Activated CD8-positive, alpha-beta memory T cell treated with anti-CD3 and anti-CD28 coated beads, Interleukin-2, amount 50 U/mL, for 4 hours (primary cell): ENCODE data around the gene BCAP31.
"Not testable (repeated sequence)": the region's sequence is repeated elsewhere in the genome, so short reads cannot be mapped to it uniquely, and the experiment has no call there.

ENCODE experiments used
- DNase-seq: peaks from one replicate; pipeline ENCODE4 v3.0.0-alpha.2; 2020

Gene BCAP31

DNA sequence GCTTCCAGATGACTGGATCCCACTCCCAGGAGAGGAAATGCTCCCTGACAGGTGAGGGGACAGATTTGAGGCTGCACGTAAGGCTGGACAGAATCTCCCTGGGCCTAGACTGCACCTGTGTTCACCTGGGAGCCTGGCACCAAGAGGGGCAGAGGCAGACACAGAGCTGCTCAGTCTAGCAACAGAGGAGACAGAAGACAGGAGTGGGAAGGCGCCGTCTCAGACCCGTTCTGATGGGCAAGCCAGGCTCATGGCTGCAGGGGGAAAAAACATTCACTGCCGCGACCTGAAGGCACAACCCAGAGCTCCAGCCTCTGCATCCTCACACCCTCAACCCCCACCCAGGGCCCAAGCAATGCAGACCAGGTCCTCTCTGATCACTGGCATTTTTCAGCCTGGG is 16.8 kb downstream of the BCAP31 start:
- no peak for DNase-seq

GRCh38 chrX:153706799-153707198 is 17.4 kb downstream of the BCAP31 start:
- DNase-seq, result no peak

DNA sequence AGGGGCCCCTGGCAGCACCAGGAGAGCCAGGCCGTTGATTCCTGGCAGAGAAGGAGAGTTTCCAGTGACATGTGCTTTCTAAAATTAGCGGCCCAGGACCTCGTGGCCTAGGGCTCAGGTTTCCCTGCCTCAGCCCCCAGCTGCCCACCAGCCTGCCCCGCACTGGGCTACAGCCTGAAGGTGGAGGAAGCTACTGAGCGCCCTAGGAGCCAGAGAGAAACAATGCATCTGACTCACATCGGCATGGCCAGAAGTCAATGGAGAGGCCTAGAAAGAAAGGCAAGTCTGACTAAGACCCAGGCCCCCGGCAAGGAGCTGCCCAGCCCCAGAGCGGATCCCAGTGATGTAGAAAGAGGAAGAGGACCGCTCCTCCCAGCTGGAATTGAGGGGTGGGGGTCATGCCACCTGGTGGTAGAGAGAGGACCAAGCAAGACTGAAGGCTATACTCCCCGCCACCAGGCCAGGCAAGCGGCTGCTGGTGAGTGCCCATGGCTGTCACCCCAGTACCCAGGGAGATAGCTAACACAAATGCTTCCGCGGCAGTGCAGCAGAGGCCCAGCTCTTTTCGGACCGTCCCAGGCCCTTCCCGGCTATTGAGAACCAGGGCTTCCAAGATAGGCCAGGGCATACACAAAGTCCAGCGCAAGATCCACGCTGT is 18.7 kb downstream of the BCAP31 start:
- DNase-seq, result not testable (repeated sequence)

DNA sequence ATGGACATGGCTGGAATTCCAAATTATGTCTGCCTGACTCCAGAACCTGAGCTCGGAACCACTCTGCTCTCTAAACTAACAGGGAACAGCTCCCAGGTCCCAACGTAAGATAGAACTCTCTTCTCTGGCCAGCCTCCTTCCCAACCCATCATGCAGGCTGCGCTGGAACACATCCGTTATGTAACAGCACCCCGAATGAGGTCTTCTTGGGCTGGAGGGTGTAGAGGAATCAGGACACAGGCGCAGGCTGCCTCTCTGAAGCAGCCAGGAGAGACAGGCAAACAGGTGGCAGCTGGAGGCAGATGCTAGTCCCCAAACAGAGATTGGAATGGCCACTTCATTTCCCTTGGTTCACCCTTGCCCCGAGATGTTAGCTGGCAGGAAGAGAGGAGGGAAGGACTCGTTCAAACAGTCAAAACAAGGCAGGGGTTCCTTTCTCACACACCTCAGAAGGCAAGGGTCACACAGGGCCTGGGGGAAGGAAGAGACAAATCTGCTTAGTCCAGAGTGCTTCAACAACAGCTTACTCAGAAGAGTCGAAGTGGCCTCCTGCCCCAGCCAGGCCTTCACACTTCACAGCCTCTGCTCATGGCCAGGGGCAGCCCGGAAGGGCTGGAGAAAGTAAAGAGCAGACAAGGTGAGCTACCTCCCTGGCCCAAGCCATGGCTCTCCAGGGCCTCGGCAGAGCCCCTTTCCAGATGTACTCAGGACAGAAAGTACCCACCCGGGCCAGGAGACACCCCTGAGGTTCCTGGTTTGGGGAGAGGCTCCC is 19.4 kb downstream of the BCAP31 start:
- DNase-seq, result not testable (repeated sequence)

GRCh38 chrX:153704021-153704526 is 20.1 kb downstream of the BCAP31 start:
- DNase-seq, result no peak

DNA sequence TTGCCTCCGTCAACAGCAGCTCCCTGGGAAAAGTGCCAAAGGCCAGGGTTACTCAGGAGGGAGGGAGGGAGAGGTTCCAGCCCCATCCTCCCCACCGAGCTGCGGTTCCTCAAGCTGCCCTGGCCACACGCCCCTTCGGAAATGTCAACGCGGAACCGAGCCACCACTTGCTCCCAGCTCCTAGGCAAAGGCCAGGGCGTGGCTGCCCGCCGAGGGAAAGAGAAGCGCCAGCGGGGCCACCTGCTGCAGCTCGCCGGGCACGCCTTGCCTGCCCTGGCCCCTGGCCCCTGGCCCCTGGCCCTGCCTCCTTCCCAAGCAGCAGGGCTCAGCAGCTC is 21.2 kb downstream of the BCAP31 start:
- no peak for DNase-seq

DNA sequence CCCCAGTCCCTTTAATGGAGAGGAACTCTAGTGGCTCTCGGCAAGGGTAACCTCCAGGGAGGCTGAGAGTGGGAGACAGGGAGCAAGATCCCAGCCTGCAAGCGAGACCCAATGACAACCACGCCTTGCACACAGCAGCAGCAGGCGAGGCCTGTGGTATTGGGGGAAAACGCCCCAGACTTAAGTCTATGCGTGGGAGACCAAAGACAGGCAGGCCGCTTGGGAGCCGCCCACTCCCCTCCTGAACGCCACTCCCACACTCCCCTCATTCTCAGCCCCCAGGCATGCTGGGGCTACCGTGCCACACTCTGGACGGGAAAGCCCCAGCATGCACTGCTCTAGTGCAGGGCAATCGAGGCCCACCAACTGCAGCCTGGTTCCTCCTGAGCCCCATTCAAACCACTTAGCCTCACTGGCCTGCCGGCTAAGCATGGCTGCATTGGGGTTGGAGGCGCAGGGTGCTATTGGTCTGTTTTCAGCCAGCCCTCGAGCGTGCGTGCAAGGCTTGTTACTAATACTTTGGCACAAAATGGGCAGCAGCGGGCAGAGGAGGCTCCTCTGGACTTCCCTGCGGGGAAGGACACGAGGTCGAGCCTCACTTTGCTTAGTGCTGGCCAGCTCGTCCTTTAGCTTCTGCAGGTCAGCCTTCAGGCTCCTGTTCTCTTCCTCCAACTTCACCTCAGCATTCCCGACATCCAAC is 21.7 kb downstream of the BCAP31 start:
- no peak for DNase-seq

DNA sequence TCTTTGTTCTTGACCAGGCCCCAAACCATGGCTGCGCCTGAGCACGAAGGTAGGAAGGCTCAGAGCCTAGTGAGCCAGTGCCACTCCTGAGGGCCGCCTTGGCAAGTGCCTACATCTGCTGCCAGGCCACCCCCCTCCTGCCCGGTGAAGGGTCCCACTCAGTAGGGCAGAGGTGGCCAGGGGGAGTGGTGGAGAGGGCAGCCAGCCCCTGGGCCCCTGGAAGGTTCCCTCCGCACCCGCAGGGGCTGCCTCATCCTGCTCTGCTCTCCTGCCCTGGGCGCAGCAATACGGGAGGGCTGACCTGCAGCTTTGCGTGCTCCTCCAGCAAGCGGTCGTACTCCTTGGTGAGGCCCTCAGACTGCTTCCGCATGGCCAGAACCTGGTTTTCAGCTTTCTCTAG is 22.5 kb downstream of the BCAP31 start:
- DNase-seq, result no peak

- DNase-seq, result no peak
Measured at GRCh38 chrX:153700967-153701366, 23.2 kb downstream of the BCAP31 start.

DNA sequence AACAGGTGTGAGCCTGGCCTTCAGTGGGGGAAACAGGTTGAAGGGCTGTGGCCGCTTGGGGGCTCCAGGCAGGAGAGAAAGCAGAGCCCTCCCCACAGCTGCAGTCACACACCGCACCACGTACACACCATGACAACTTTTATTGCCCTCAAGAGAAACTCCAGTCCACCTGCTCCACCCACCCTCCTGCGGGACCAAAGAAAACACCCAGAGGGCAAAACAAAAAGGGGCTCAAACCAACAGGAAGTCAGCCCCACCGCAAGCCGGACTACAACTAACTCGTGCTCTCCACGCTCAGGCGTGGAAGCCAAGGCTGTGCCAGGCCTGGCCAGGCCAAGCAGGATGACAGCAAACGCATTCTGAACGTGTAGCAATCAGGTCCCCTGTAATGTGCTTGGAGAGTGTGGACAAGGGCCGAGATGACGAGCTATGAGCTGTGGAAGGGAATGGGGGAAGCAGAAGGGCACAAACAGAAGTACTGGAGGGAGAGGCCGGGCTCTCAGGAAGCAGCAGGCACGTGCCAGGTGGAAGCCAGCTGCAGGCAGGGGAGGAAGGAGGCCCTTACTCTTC is 23.7 kb downstream of the BCAP31 start:
- no peak for DNase-seq

DNA sequence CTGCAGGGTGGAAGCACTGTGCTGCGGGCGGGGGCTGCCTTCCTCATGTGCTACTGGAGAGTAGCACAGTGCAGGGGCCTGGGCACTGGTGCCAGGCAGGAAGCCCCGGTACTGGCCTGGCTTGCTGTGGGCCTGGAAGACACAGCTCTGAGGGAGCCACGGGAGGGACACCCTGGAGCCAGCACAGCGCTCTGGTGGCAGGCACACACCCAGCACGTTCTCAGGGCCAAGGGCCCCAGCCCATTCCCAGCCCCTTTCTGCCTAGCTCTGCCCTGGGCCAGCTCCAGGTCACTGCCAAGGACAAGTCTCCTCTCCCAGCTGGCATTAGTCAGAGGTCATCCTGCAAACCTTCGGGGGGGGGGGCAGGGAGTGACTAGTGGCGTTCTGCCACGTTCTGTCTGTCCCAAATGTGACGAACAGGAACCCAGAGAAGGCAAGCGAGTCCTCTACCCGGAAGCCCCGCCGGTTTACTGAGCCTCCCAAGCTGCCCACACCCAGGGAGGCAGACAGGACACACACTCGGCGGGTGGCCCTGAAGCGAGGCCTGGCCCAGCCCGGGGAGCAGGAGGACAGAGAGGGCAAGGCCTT is 24.3 kb downstream of the BCAP31 start:
- DNase-seq, result not testable (repeated sequence)

GRCh38 chrX:153699210-153699783 is 24.9 kb downstream of the BCAP31 start:
- not testable (repeated sequence) for DNase-seq

DNA sequence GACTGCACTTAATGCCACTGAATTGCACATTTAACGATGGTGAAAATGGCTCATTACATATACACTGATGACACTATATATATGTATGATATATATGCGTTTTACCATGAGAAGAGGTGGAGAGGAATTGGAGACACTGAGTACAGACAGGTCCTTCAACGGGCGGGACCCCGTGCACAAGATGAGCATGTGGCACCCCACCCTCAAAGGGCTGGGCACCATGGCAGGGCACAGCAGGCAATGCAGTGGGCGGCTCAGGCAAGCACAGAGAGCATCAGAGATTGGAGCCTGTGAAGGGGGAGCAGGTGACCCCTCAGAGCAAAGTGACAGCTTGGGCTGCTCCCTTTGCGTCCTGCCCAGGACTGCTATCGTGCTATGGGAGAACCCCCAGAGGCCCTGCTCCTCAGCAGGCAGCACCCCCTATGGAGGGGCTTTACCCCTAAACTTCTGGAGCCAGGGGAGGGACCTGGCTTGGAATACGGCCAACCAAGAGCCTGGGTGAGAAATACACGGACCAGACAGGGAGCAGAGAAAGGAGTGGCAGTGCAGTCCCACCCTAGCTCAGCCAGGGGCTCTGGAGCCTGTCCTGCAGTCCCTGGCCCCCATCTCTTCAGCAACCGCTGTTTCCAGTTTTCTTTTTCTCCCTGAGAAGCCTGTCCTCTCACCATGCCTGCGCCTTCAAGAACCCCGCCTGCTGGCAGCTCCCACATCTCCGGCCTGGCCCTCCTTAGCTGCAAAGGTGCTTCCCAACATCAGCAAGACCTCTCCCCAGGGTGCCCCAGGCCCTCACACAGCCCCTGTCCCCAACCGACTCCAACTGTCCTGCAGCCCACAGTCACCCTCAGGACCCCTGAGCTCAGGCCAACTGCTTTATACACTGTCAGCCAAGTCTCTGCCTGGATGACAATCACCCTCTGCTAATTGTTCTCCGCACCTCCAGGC is 26.0 kb downstream of the BCAP31 start:
- DNase-seq, result no peak

- not testable (repeated sequence) for DNase-seq
Measured at GRCh38 chrX:153696986-153697722, 27.0 kb downstream of the BCAP31 start.

DNA sequence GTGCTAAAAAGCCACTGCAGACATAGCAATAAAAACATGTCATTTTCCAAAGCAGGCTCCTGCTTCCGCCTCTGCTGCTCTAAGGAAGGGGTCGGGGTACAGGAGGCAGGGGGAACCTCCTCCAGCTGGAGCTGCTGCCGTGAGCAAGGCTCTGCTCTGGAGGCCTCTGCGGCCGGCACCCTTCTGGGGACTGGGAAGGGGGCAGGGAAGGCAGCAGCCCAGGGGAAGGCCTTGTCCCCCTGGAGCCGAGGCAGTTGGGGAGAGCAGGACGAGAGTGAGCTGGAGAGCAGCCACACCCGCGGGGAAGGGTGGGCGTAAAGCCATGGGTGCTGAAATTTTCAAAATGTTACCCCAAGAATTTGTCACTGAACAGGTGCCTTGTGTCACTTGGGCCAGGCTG is 27.6 kb downstream of the BCAP31 start:
- DNase-seq, result not testable (repeated sequence)

GRCh38 chrX:153696100-153696499 is 28.1 kb downstream of the BCAP31 start:
- no peak for DNase-seq

GRCh38 chrX:153694687-153695270 is 29.4 kb downstream of the BCAP31 start:
- DNase-seq, result no peak

- DNase-seq, result not testable (repeated sequence)
Measured at GRCh38 chrX:153694256-153694655, 29.9 kb downstream of the BCAP31 start.

DNA sequence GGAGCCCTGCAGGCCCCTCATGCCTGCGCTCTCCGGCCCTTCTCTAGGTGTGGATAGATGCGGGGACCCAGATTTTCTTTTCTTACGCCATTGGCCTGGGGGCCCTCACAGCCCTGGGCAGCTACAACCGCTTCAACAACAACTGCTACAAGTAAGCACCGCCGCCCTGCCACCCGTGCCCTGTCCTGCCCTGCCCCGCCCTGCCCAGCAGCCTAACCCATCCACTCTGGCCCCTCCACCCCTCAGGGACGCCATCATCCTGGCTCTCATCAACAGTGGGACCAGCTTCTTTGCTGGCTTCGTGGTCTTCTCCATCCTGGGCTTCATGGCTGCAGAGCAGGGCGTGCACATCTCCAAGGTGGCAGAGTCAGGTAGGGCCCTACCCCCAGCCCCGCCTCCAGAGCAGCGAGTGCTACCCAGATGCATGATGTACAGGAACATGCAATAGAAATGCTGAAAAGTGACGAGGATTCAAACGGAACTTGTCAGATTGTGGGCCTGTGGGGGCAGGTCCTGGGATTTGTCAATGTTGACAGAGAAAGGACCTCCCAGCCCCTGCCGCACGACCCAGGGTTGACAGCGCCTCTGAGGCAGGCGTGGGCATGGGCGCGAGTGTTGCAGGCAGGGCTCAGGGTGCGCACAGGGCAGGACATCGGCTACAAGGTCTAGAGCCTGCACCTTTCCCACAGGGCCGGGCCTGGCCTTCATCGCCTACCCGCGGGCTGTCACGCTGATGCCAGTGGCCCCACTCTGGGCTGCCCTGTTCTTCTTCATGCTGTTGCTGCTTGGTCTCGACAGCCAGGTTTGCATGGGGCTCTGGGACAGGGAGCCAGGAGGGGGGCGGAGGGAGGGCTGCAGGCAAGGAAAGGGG is 30.7 kb downstream of the BCAP31 start:
- no peak for DNase-seq
